COLO668 (cell line): Measurements from ENCODE around the gene CYSLTR2.

Experiments
- DNase-seq: peaks from one replicate; lab custom pipeline; 2025; ENCODE audit not compliant: unreplicated experiment; lab: John Stamatoyannopoulos, UW

Gene CYSLTR2

DNA sequence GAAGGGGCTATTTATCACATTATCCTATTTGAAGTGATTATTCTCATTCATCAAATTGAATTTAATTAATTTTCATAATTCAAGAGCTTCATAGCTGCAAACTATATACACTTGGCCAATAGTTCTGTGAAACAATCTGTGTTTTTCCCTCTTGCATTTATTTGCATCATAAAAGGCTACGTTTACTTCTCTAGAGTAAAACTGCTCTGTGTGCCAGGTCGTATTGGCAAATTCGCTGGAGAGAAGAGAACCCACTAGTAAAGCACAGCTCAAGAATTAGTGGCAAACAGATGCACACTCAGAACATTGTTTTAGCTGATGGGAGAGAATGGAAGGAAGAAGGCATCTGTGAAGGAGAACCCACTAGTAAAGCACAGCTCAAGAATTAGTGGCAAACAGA, 81.8 kb downstream of the CYSLTR2 start:
- no peak for DNase-seq

DNA sequence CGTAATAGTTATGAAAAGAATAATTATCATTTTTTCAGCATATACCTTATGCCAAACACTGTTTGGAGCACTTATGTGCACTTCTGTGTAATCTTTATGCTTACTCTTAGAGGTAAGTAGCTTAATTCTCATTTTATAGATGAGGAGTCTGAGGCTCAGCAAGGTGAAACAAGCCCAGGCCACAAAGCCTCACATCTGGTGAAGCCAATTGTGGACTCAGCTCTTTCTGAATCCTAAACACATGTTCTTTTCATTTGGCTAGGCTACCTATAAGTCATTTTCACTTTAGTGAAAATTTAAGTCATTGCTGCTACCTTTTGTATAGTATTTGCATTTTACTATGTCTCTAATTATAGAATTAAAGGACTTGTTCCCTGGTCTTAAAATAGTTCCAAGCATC, 84.0 kb downstream of the CYSLTR2 start:
- DNase-seq = no peak

DNA sequence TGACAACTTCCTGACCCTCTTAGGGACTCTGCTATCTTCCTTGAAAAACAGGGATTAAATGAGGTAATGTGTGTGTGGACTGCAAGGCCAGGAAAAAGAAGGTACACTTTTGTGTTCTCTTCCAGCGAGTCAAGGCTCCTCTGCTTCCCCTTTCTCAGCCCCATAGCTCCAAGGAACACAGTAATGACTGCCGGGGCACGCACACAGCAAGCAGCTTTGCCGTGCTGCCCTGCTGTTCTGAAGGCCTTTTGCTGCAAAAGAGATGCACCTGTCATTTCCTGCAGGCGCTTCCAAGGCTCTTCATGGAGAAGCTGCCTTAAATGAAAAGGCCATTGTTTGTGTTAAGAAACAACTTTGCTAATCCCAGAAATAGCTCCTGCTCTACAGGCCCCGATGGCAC, 84.6 kb downstream of the CYSLTR2 start:
- no peak for DNase-seq

DNA sequence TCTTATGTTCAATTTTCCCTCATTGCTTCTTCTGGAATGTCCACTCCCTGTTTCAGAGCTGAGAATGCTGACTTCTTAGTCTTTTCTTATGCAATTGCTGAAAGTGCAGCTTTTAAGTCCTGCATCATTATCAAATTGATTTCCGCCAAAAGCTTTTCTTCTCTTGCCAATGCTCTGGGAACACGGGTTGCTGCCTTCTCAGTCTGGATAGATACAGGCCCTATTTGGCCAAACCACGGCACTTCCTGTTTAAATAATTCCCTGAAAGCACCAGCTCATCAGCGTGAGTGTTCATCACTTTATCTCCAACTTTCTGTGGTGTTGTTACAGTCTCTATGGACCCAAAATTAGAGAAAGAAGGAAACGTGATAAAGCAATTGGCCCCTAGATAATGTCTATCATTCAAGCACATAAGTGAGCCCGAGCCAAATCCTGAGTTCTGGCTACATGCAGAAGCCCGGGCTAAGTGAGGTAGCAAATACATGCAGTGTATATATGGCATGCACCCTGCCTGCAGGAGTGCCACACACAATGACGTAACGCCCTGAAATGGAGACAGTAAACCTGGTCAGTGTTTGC, 85.7 kb downstream of the CYSLTR2 start:
- DNase-seq = no peak

DNA sequence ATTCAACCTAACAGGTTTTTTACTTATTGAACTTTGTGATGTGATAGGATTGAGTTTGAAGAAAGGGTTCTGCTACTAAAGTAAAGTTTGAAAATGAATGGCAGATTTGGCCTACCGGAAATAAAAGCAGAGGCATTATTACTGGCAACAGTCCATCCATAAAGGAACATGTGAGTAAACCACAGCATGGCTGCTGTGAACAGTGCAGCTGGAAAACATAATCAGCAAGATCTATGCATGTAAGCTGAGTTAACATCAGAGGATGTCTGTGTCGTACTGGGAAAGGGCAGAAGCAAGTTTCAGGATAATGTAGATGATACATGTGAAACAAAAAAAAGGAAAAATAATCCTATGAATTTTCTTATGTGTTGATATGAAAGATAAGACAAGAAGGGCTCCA, 87.6 kb downstream of the CYSLTR2 start:
- no peak for DNase-seq

DNA sequence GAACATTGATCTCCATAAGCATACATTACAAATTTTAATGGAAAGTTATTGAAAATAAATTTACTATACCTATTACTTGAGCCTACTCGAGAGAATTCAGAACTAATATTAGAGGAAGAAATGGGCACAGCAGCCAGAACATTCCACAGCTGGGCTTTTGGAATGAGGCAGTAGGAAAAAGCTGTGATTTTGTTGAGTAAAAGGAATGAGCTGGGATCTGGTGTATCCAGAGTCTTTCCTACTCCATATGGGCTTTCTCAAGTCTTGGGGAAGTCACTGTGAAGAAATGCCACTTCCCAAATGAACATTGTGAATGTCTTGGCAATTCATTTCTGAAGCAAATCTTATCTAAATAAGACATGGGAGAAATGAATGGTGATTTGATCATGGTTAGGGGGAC, 93.1 kb downstream of the CYSLTR2 start:
- no peak for DNase-seq

DNA sequence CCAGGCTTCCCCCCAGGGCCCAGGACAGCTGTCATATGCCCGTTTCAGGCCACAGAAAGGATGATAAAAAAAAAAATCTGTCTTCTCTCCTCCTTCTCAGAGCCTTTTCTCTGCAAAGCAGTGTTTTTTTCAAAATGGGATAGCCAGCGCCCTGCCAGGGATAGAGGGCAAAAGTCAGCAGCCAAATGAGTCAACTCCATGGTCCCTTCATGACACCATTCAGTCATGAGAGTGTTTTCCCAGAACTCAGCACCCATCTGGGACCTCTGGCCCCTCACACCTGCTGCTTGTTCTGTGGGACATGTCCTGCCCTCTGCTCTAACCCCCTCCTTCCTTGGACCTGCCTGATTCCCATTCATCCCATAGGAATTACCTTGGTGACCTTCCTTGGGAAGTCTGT, 95.0 kb downstream of the CYSLTR2 start:
- no peak for DNase-seq

DNA sequence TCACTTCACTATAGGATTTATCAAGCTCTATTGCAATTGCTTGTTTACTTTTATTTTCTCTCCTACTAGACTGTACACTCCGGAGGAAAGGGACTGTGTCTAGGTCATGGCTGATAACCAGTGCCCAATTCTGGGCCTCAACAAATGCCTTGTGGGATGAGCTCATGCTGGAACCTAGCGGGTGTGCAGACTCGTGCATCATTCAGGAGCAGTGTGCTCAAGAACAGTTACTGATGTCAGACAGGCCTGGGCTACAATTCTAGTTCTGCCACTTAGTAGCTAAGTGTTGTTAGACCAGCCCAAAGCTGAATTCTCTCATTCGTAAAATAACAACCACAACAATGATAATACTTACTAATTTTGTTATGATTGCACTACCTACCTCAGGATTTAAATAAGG, 95.4 kb downstream of the CYSLTR2 start:
- DNase-seq = no peak

DNA sequence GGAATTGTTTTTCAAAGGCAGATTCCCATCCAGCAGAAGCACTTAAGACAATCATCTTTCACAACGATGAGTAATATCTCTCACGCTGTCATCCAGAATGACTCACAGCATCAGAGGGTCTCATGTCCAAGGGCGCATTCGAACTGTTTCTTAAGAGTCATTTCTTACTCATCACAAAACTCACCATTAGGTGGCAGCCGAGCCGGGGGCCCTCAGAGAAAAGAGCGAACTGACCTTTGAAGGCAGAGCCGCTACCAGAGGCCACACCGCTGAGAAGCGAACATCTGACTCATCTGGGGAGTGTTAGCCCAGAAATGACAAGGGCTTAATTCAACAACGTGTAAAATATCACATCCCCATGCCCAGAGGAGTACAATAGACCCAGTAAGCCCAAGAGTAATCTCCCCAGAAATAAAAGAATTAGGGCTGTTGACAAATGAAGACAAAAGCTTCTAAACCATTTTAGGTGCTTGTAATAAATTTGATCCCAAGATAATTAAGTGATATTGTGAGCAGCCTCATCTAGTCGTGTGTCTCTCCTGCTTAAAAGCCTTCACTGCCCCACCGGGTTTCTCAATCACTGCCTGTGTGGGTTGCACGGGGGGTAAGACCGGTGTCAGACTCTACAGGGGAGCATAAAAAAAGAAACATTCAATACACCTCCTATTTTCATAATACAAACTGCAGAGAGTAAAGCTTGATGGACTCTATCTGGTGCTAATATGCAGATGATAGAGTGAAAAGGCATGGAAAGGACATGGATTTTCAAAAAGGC, 96.2 kb downstream of the CYSLTR2 start:
- peak; percentile 63 for DNase-seq

DNA sequence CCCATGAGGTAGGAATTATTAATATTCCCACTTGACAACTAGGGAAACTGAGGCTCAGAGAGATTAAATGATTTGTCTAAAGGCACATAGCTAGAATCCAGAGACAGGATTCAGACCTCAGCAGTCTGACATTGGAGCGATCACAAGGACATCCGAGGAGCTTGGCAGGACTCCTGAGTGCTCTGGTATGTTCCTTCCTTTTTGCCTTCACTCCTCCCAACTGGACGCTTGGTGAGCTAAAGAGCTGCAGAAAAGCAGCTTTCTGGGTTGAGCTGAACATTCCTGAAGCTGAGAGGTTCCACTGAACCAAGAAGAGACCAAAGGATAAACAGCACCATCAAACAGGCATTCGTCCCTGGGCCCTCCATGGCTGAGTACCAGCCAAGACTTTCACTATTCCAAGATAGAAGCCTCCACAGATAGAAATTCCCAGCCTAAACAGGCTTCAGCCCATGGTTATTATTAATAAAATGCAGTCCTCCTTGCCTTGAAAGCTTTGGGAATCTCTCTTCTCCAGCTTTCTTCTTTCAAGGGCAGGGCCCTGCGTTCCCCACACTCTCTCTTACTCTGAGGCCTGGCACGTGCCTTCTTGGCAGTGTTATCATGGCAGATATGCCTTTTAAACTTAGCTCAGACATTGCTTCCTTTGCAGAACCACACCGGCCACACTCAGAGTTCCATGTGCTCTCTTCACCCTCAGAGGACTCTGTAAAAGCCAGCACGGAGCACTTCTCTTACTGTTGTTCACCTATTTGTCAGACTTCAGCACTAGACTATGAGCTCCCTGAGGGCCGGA, 97.1 kb downstream of the CYSLTR2 start:
- no peak for DNase-seq

DNA sequence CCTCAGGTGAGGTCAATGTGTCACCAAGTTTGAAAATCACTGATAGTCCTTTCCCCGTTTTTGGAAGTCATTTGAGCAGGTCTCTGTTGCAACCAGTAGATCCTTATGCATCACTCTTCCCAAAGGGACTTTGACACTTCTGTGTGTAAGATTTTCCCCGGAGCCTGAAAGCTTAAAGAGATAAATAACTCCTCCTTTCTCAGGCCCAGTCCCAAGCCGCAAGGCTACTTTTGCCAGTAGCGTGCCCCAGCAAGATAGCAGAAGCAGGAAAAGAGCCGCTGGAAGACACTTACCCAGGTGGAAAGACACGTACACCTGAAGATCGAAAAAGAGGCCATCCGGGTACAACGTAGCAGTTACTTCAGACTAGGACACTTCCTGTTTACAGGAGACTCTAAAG, 106.9 kb downstream of the CYSLTR2 start:
- DNase-seq = no peak
